BE2C (cell line): ENCODE measurements around the gene DOCK9.

Experiments
- DNase-seq: peaks from one replicate; pipeline ENCODE4 v3.0.0-alpha.2; 2020
- H3K27me3 ChIP-seq: fragments of 250-450 bp; sonication (Bioruptor Pico); 2 replicates; pipeline ENCODE4 v1.5.1; 2020; ENCODE audit warnings: mild to moderate bottlenecking
- H3K36me3 ChIP-seq: fragments of 250-450 bp; sonication (Bioruptor Pico); 2 replicates; pipeline ENCODE4 v1.5.1; 2020; ENCODE audit warnings: mild to moderate bottlenecking
- H3K4me1 ChIP-seq: fragments of 250-450 bp; sonication (Bioruptor Pico); 2 replicates; pipeline ENCODE4 v1.5.1; 2020
- H3K4me3 ChIP-seq: 2 replicates; pipeline ENCODE4 v1.5.1; 2011; ENCODE audit warnings: low read depth, low read length
- H3K9me3 ChIP-seq: fragments of 250-450 bp; sonication (Bioruptor Pico); 2 replicates; pipeline ENCODE4 v1.5.1; 2020
- CTCF ChIP-seq: IDR thresholded peaks from 2 replicates; pipeline ENCODE4 v1.5.1; 2012; ENCODE audit warnings: mild to moderate bottlenecking, low read depth, low read length

Gene DOCK9

GRCh38 chr13:98983182-98983581 is 5.3 kb upstream of the DOCK9 start:
- Histone ChIP-seq H3K4me1 (no peaks in the 10 kb centered on the region; the same call in 1 of the 2 replicates), H3K9me3 (no peaks in the 10 kb centered on the region), H3K27me3 (peaks cover 5% of the 10 kb centered on the region; the same call in 1 of the 2 replicates), H3K4me3 (no peak overlapping the region), H3K36me3 (no peaks in the 10 kb centered on the region)
- no peak for DNase-seq
- no peak for TF ChIP-seq CTCF

- Histone ChIP-seq H3K4me3 (no peak overlapping the region), H3K9me3 (no peaks in the 10 kb centered on the region), H3K36me3 (no peaks in the 10 kb centered on the region), H3K4me1 (no peaks in the 10 kb centered on the region; the same call in 1 of the 2 replicates), H3K27me3 (peaks cover 4% of the 10 kb centered on the region; the same call in 1 of the 2 replicates)
- TF ChIP-seq CTCF = no peak
- DNase-seq = no peak
These were observed 3.7 kb upstream of the DOCK9 start for GRCh38 chr13:98981369-98982080.

- Histone ChIP-seq H3K27me3 (peaks cover 4% of the 10 kb centered on the region; the same call in 1 of the 2 replicates), H3K4me3 (no peak overlapping the region), H3K4me1 (no peaks in the 10 kb centered on the region), H3K9me3 (no peaks in the 10 kb centered on the region), H3K36me3 (no peaks in the 10 kb centered on the region)
- no peak for TF ChIP-seq CTCF
- no peak for DNase-seq
These were observed 1.3 kb upstream of the DOCK9 start for GRCh38 chr13:98979012-98979660.

- H3K27me3 ChIP-seq = peaks cover 8% of the 10 kb centered on the region; the same call in 1 of the 2 replicates
- no peaks in the 10 kb centered on the region for H3K4me1 ChIP-seq
- no peak for TF ChIP-seq CTCF
- no peaks in the 10 kb centered on the region for H3K36me3 ChIP-seq
- H3K9me3 ChIP-seq = no peaks in the 10 kb centered on the region
- no peak for DNase-seq
- H3K4me3 ChIP-seq = no peak overlapping the region
These were observed 416 bp upstream of the DOCK9 start for GRCh38 chr13:98978280-98978679.

GRCh38 chr13:98976941-98977340 is 923 bp downstream of the DOCK9 start:
- Histone ChIP-seq H3K4me3 (no peak overlapping the region), H3K27me3 (peaks cover 11% of the 10 kb centered on the region), H3K9me3 (no peaks in the 10 kb centered on the region), H3K36me3 (no peaks in the 10 kb centered on the region), H3K4me1 (no peaks in the 10 kb centered on the region)
- TF ChIP-seq CTCF = no peak
- DNase-seq = no peak

- DNase-seq = no peak
- H3K4me3 ChIP-seq = no peak overlapping the region
- H3K4me1 ChIP-seq = no peaks in the 10 kb centered on the region
These were observed 1.5 kb downstream of the DOCK9 start for GRCh38 chr13:98976338-98976737.

More at GRCh38 chr13:98976338-98976737, 1.5 kb downstream of the DOCK9 start:
- Histone ChIP-seq H3K9me3 (no peaks in the 10 kb centered on the region), H3K27me3 (peaks cover 13% of the 10 kb centered on the region), H3K36me3 (no peaks in the 10 kb centered on the region)
- TF ChIP-seq CTCF = no peak
